Measurements from ENCODE around the gene ZNF564. TPM values are rescaled to one million over a fixed set of nuclear protein-coding genes. Genes with fewer than 3 reads are reported as not detected.

ZNF564 gene
- total and polyA plus RNA-seq, 2 of the 13 experiments (the other 11 are each of a cell fraction or from before 2014, with no cell fraction given), result 2.3 to 11.1 TPM

GRCh38 chr19:12484371-12485051 is 66.8 kb downstream of the ZNF564 start, which contains the start of gene ZNF709 (continued):
- no peak for TF ChIP-seq E2F5 (CRISPR knock-in tag; conservative IDR thresholded peaks at IDR 0.05)
- peak; percentile 32; the same call in 1 of the 2 replicates for TF ChIP-seq ZNF263 (CRISPR knock-in tag; IDR thresholded peaks at IDR 0.05)
- TF ChIP-seq GZF1 (CRISPR knock-in tag; IDR thresholded peaks at IDR 0.05), result peak; percentile 57; the same call in 1 of the 2 replicates
- TF ChIP-seq MAZ (IDR thresholded peaks at IDR 0.05; ENCODE audit: borderline replicate concordance, low read depth, low read length), result peak; percentile 52; the same call in 1 of the 2 replicates
- TF ChIP-seq MAZ (CRISPR knock-in tag; IDR thresholded peaks at IDR 0.05; ENCODE audit: low read depth), result peak; percentile 59
- TF ChIP-seq LBX2 (CRISPR knock-in tag; IDR thresholded peaks at IDR 0.05; ENCODE audit: borderline replicate concordance), result peak; percentile 79; the same call in 1 of the 2 replicates
- TF ChIP-seq GATAD1 (CRISPR knock-in tag; IDR thresholded peaks at IDR 0.05), result peak; percentile 42; the same call in 1 of the 2 replicates
- TF ChIP-seq GMEB2 (CRISPR knock-in tag; IDR thresholded peaks at IDR 0.05; ENCODE audit: low read depth), result peak; percentile 71
- peak; percentile 71; the same call in 1 of the 2 replicates for TF ChIP-seq ZNF343 (CRISPR knock-in tag; IDR thresholded peaks at IDR 0.05)
- TF ChIP-seq PAXIP1 (CRISPR knock-in tag; conservative IDR thresholded peaks at IDR 0.05), result peak; percentile 49
- TF ChIP-seq ZNF234 (CRISPR knock-in tag; conservative IDR thresholded peaks at IDR 0.05), result 0 out of 2 replicates have a peak, but pooled peaks have one; percentile 80
- TF ChIP-seq TOE1 (CRISPR knock-in tag; IDR thresholded peaks at IDR 0.05), result peak; percentile 62; the same call in 1 of the 2 replicates
- no peak for TF ChIP-seq HNF1A (IDR thresholded peaks at IDR 0.05; ENCODE audit: low read depth)
- TF ChIP-seq HNF1A (CRISPR knock-in tag; IDR thresholded peaks at IDR 0.05; ENCODE audit: borderline replicate concordance), result peak; percentile 50; the same call in 1 of the 2 replicates
- TF ChIP-seq ZNF383 (CRISPR knock-in tag; IDR thresholded peaks at IDR 0.05; ENCODE audit: borderline replicate concordance), result no peak; the same call in 1 of the 2 replicates
- no peak for TF ChIP-seq PRPF4 (IDR thresholded peaks at IDR 0.05; ENCODE audit: low read depth, low read length, poor library complexity, severe bottlenecking)
- TF ChIP-seq ZKSCAN5 (CRISPR knock-in tag; IDR thresholded peaks at IDR 0.05), result 0 out of 2 replicates have a peak, but pooled peaks have one; percentile 25
- TF ChIP-seq KMT2A (CRISPR knock-in tag; IDR thresholded peaks at IDR 0.05), result peak; percentile 74; the same call in 1 of the 2 replicates
